Measurements from ENCODE around the gene MAPKAP1.

Gene MAPKAP1

GRCh38 chr9:125537442-125538091, 169.4 kb downstream of the MAPKAP1 start:
- DNase-seq (ENCODE audit: low read depth, low spot score) = no peak

GRCh38 chr9:125536776-125537175, 170.2 kb downstream of the MAPKAP1 start:
- no peak for DNase-seq (ENCODE audit: low read depth, low spot score)

GRCh38 chr9:125536167-125536772, 170.7 kb downstream of the MAPKAP1 start:
- no peak for DNase-seq (ENCODE audit: low read depth, low spot score)

GRCh38 chr9:125534971-125535701, 171.9 kb downstream of the MAPKAP1 start:
- no peak for DNase-seq (ENCODE audit: low read depth, low spot score)

GRCh38 chr9:125532812-125533594, 174.0 kb downstream of the MAPKAP1 start:
- DNase-seq (ENCODE audit: low read depth, low spot score) = no peak

- no peak for DNase-seq (ENCODE audit: low read depth, low spot score)
These were observed 174.6 kb downstream of the MAPKAP1 start for GRCh38 chr9:125532412-125532811.

- no peak for DNase-seq (ENCODE audit: low read depth, low spot score)
These were observed 177.2 kb downstream of the MAPKAP1 start for GRCh38 chr9:125529589-125530515.

- no peak for DNase-seq (ENCODE audit: low read depth, low spot score)
These were observed 177.9 kb downstream of the MAPKAP1 start for GRCh38 chr9:125529107-125529506.

- DNase-seq (ENCODE audit: low read depth, low spot score) = no peak
These were observed 179.5 kb downstream of the MAPKAP1 start for GRCh38 chr9:125527471-125528002.

- no peak for DNase-seq (ENCODE audit: low read depth, low spot score)
These were observed 180.9 kb downstream of the MAPKAP1 start for GRCh38 chr9:125525921-125526631.

GRCh38 chr9:125524583-125525355, 182.2 kb downstream of the MAPKAP1 start:
- no peak for DNase-seq (ENCODE audit: low read depth, low spot score)

- DNase-seq (ENCODE audit: low read depth, low spot score) = no peak
These were observed 183.3 kb downstream of the MAPKAP1 start for GRCh38 chr9:125523681-125524080.

GRCh38 chr9:125522328-125522725, 184.7 kb downstream of the MAPKAP1 start:
- peak; percentile 70 for DNase-seq (ENCODE audit: low read depth, low spot score)

GRCh38 chr9:125521462-125522327, 185.3 kb downstream of the MAPKAP1 start:
- peak; percentile 89 for DNase-seq (ENCODE audit: low read depth, low spot score)

- no peak for DNase-seq (ENCODE audit: low read depth, low spot score)
These were observed 187.3 kb downstream of the MAPKAP1 start for GRCh38 chr9:125519734-125520133.

GRCh38 chr9:125517577-125517976, 189.4 kb downstream of the MAPKAP1 start:
- no peak for DNase-seq (ENCODE audit: low read depth, low spot score)

GRCh38 chr9:125515983-125516940, 190.7 kb downstream of the MAPKAP1 start:
- no peak for DNase-seq (ENCODE audit: low read depth, low spot score)
